GM10266 (cell line): ENCODE measurements around the gene FYN.

ENCODE experiments used
- DNase-seq: peaks from one replicate; pipeline ENCODE4 v3.0.0; 2012; ENCODE audit errors: extremely low spot score
- CTCF ChIP-seq: IDR thresholded peaks from 2 replicates; pipeline ENCODE4 v1.5.1; 2012; ENCODE audit warnings: mild to moderate bottlenecking, low read depth; ENCODE audit not compliant: control insufficient read depth, insufficient read depth; ENCODE audit errors: missing control alignments

The FYN gene

GRCh38 chr6:111753573-111753972 lies 119.7 kb downstream of the FYN start:
- TF ChIP-seq CTCF, result no peak

GRCh38 chr6:111752476-111752875 lies 120.8 kb downstream of the FYN start:
- no peak for DNase-seq
- TF ChIP-seq CTCF, result no peak

More at GRCh38 chr6:111753573-111753972, 119.7 kb downstream of the FYN start:
- no peak for DNase-seq

- no peak for TF ChIP-seq CTCF
- DNase-seq, result peak; percentile 47
Measured at GRCh38 chr6:111750753-111751673, 122.2 kb downstream of the FYN start.

GRCh38 chr6:111750153-111750552 lies 123.1 kb downstream of the FYN start:
- no peak for DNase-seq
- TF ChIP-seq CTCF, result no peak

GRCh38 chr6:111748231-111748647 lies 125.0 kb downstream of the FYN start:
- TF ChIP-seq CTCF, result no peak
- DNase-seq, result no peak

- no peak for TF ChIP-seq CTCF
- no peak for DNase-seq
Measured at GRCh38 chr6:111747829-111748228, 125.4 kb downstream of the FYN start.

GRCh38 chr6:111747396-111747795 lies 125.9 kb downstream of the FYN start:
- no peak for TF ChIP-seq CTCF
- no peak for DNase-seq
